HepG2 (cell line): ENCODE results near the gene MOCS1. TPM values are rescaled to one million over a fixed set of nuclear protein-coding genes. Genes with fewer than 3 reads are reported as not detected.

ENCODE experiments used
- ATAC-seq: fragments of 200-7000 bp; cut with Tn5 transposase; 3 replicates; pipeline ENCODE4 v1.9.1; 2020; ENCODE audit warnings: mild to moderate bottlenecking, moderate library complexity
- BruUV-seq: library from RNA; stranded (reverse); fragments of 400-500 nt; replicated peaks from 2 replicates; lab custom pipeline; 2021; lab: Mats Ljungman, UMichigan
- CTCF ChIA-PET: fragments of 300-600 bp; formaldehyde crosslinking; extraction: SDS; loops from one replicate; lab custom pipeline; 2021; ENCODE audit warnings: low total read pairs, inconsistent platforms, low intra/inter-chr PET ratio; lab: Yijun Ruan, JAX
- POLR2A ChIA-PET: fragments of 350-600 bp; sonication (Branson Sonifier 250); formaldehyde crosslinking; loops from one replicate; lab custom pipeline; 2020; ENCODE audit warnings: antibody characterized with exemption, inconsistent platforms; lab: Yijun Ruan, JAX
- DNase-seq: peaks from one replicate; pipeline ENCODE4 v3.0.0-alpha.2; 2015; ENCODE audit warnings: low spot score
- FAIRE-seq: peaks from 3 replicates; lab custom pipeline; 2011; peaks lifted over from hg19 to GRCh38; lab: Jason Lieb, UNC
- H2AFZ ChIP-seq: one replicate; pipeline ENCODE4 v1.6.1; 2011; ENCODE audit warnings: low read length, inconsistent platforms
- H3K27ac ChIP-seq: fragments of 300-600 bp; 3 replicates; pipeline ENCODE4 v1.8.0; 2011; ENCODE audit warnings: mixed run types, mild to moderate bottlenecking, mixed read lengths, low read length, inconsistent platforms; ENCODE audit not compliant: insufficient read depth; ENCODE audit errors: extremely low read length
- H3K27me3 ChIP-seq, 2 experiments: fragments of 200-600 bp in 1 of 2; 2 replicates in 1 of 2; 3 replicates in 1 of 2; pipeline versions ENCODE4 v1.6.0 to v1.8.0; 2011; ENCODE audit warnings: low read length in 2 of 2, mild to moderate bottlenecking in 2 of 2, moderate library complexity in 2 of 2, inconsistent platforms in 1 of 2; ENCODE audit not compliant: insufficient read depth in 2 of 2, control insufficient read depth in 1 of 2
- H3K36me3 ChIP-seq, 2 experiments: fragments of 200-600 bp in 1 of 2; replicated peaks in 1 of 2; 2 replicates in 1 of 2; 3 replicates in 1 of 2; pipeline versions ENCODE4 v1.5.1 to v1.8.0; 2011; ENCODE audit warnings: low read length in 2 of 2, inconsistent platforms in 1 of 2; ENCODE audit not compliant: insufficient read depth in 2 of 2, control insufficient read depth in 1 of 2
- H3K4me1 ChIP-seq: 2 replicates; pipeline ENCODE4 v1.5.1; 2012; ENCODE audit warnings: low read length, inconsistent platforms; ENCODE audit not compliant: insufficient read depth
- H3K4me2 ChIP-seq: 2 replicates; pipeline ENCODE4 v1.6.0; 2011; ENCODE audit warnings: low read depth, low read length, inconsistent platforms
- H3K4me3 ChIP-seq, 3 experiments: fragments of 200-600 bp in 1 of 3; sonication (generic), shearing (Covaris generic) in 1 of 3; replicated peaks in 1 of 3; 2 replicates each; pipeline ENCODE4 v1.5.1; 2011 to 2016; ENCODE audit warnings: low read length in 3 of 3, inconsistent platforms in 2 of 3, low read depth in 2 of 3, mild to moderate bottlenecking in 2 of 3, control low read depth in 1 of 3, mixed read lengths in 1 of 3; ENCODE audit not compliant: insufficient read depth in 1 of 3
- H3K79me2 ChIP-seq: one replicate; pipeline ENCODE4 v1.6.1; 2011; ENCODE audit warnings: low read length, inconsistent platforms; ENCODE audit not compliant: insufficient read depth
- H3K9ac ChIP-seq: 2 replicates; pipeline ENCODE4 v1.6.0; 2011; ENCODE audit warnings: mild to moderate bottlenecking, low read depth, low read length, inconsistent platforms; ENCODE audit not compliant: insufficient read depth
- H3K9me3 ChIP-seq: 2 replicates; pipeline ENCODE4 v1.5.1; 2012; ENCODE audit warnings: mild to moderate bottlenecking, low read length
- H4K20me1 ChIP-seq: 2 replicates; pipeline ENCODE4 v1.6.0; 2011; ENCODE audit warnings: inconsistent platforms, mild to moderate bottlenecking, low read length, moderate library complexity; ENCODE audit not compliant: insufficient read depth
- ATF1 ChIP-seq: IDR thresholded peaks from 2 replicates; pipeline ENCODE4 v1.6.1; 2016; ENCODE audit warnings: mild to moderate bottlenecking, control low read depth
- BORCS8-MEF2B ChIP-seq: sonication (generic); formaldehyde crosslinking; IDR thresholded peaks from 2 replicates; pipeline ENCODE4 v1.8.0; 2022; ENCODE audit warnings: mild to moderate bottlenecking, missing genetic modification reagents
- HES4 ChIP-seq: sonication (generic); formaldehyde crosslinking; IDR thresholded peaks from 2 replicates; pipeline ENCODE4 v1.9.0; 2021; ENCODE audit warnings: mild to moderate bottlenecking, missing genetic modification reagents, borderline replicate concordance
- KAT2B ChIP-seq: fragments of 150-350 bp; IDR thresholded peaks from 2 replicates; pipeline ENCODE4 v1.6.1; 2014; ENCODE audit warnings: low read depth, low read length, borderline replicate concordance
- MEIS2 ChIP-seq: sonication (generic); formaldehyde crosslinking; IDR thresholded peaks from 2 replicates; pipeline ENCODE4 v1.9.0; 2021; ENCODE audit warnings: mild to moderate bottlenecking, missing genetic modification reagents
- MLLT10 ChIP-seq: sonication (generic); formaldehyde crosslinking; IDR thresholded peaks from 2 replicates; pipeline ENCODE4 v1.4.0; 2020; ENCODE audit warnings: missing genetic modification reagents
- NFAT5 ChIP-seq: sonication (generic); formaldehyde crosslinking; IDR thresholded peaks from 2 replicates; pipeline ENCODE4 v1.4.0; 2020; ENCODE audit warnings: missing genetic modification reagents
- NRL ChIP-seq: sonication (generic); formaldehyde crosslinking; IDR thresholded peaks from 2 replicates; pipeline ENCODE4 v1.5.0; 2020; ENCODE audit warnings: missing genetic modification reagents, mild to moderate bottlenecking, moderate library complexity, borderline replicate concordance
- RBFOX2 ChIP-seq: fragments of 200-400 bp; formaldehyde crosslinking; IDR thresholded peaks from 2 replicates; pipeline ENCODE4 v1.6.1; 2017; ENCODE audit warnings: low read depth, mild to moderate bottlenecking, low read length
- SIX1 ChIP-seq: sonication (generic); formaldehyde crosslinking; IDR thresholded peaks from 2 replicates; pipeline ENCODE4 v1.4.0; 2020; ENCODE audit warnings: missing genetic modification reagents, borderline replicate concordance
- SMAD3 ChIP-seq: sonication (generic); formaldehyde crosslinking; IDR thresholded peaks from 2 replicates; pipeline ENCODE4 v1.4.0; 2020; ENCODE audit warnings: missing genetic modification reagents
- TEAD3 ChIP-seq: optimal IDR thresholded peaks from 2 replicates; pipeline ENCODE3; 2016; ENCODE audit warnings: borderline replicate concordance
- XBP1 ChIP-seq: sonication (generic); formaldehyde crosslinking; IDR thresholded peaks from 2 replicates; pipeline ENCODE4 v1.5.0; 2020; ENCODE audit warnings: missing genetic modification reagents
- YEATS4 ChIP-seq: sonication (generic); formaldehyde crosslinking; IDR thresholded peaks from 2 replicates; pipeline ENCODE4 v1.4.0; 2020; ENCODE audit warnings: missing genetic modification reagents, borderline replicate concordance
- ZNF274 ChIP-seq: sonication (generic); formaldehyde crosslinking; IDR thresholded peaks from 2 replicates; pipeline ENCODE4 v1.5.1; 2020; ENCODE audit warnings: mild to moderate bottlenecking, missing genetic modification reagents
- ZNF670 ChIP-seq: sonication (generic); formaldehyde crosslinking; IDR thresholded peaks from 2 replicates; pipeline ENCODE4 v1.8.0; 2022; ENCODE audit warnings: mild to moderate bottlenecking, missing genetic modification reagents, borderline replicate concordance
- WGBS: methylation state at CpG from one replicate; pipeline ENCODE4 v1.1.6; 2017; ENCODE audit warnings: low lambda C conversion rate; 5-methylcytosine and 5-hydroxymethylcytosine counted together
- in situ Hi-C: cut with HindIII; loops from 2 replicates; pipeline ENCODE4 v1.10.0; 2017; ENCODE audit warnings: low pct_unique_long_range_greater_than_20kb; ENCODE audit not compliant: extremely low pct_ligation_motif_present
- intact Hi-C: fragments of 100-400 bp; cut with micrococcal nuclease; formaldehyde crosslinking; loops from one replicate; pipeline ENCODE4 v1.10.0; 2022; ENCODE audit not compliant: unreplicated experiment
- polyA plus RNA-seq, 8 experiments: library from polyadenylated mRNA; depleted of rRNA in 3 of 8; stranded (reverse) in 7 of 8; unstranded in 1 of 8; fragments of >200 nt; fragmentation: Illumina TruSeq in 4 of 8; extraction: Trizol in 4 of 8; gene quantifications; 2 replicates each; pipeline versions ENCODE4 v1.2.1 to v1.2.3, GENCODE V29; 2011 to 2016; ENCODE audit warnings: low read depth in 4 of 8, missing spikeins in 1 of 8, mixed read lengths in 1 of 8; ENCODE audit not compliant: insufficient read depth in 1 of 8
- total RNA-seq, 5 experiments: library from RNA; depleted of rRNA; stranded (reverse); fragments of >200 nt; fragmentation: Illumina TruSeq; extraction: Trizol; gene quantifications; 2 replicates each; pipeline ENCODE4 v1.2.3, GENCODE V29; 2016; ENCODE audit warnings: low read depth in 1 of 5
- TF ChIP-seq, protein P1 (sequence below): sonication (generic); formaldehyde crosslinking; IDR thresholded peaks from 2 replicates; pipeline ENCODE4 v1.5.1; 2020; ENCODE audit warnings: missing genetic modification reagents, mild to moderate bottlenecking, borderline replicate concordance

MOCS1 gene
- total and polyA plus RNA-seq, 2 of the 13 experiments (the other 11 are each of a cell fraction or from before 2014, with no cell fraction given): 5.3 to 11.7 TPM

DNA sequence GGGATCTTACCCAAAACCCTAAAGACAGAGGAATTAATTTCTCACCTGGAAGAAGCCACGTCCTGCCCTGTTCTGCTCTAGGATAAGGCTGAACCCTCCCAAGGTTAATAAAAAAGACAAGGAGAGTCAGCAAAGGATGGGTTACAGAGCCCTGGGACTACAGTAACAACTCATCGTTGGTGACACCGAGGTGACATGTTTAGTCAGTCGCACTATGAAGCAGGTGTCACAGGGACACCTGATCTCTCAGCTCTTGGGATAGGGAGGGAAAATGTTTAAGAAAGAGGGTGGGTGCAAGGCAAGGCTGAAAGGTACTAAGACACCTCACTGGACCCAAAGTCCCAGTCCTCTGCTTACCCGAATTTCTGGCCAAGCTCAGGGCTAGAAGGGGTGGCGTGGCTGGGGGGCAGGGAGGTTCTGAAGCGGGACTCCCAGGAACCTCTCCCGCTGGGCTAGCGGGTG is 562 bp downstream of the MOCS1 start (continued):
- TF ChIP-seq NFAT5 (CRISPR knock-in tag) (no peak), MLLT10 (no peak), RBFOX2 (no peak), TEAD3 (CRISPR knock-in tag) (no peak), SIX1 (no peak), HES4 (CRISPR knock-in tag) (no peak), MEIS2 (CRISPR knock-in tag) (no peak), YEATS4 (CRISPR knock-in tag) (peak; percentile 45; the same call in 1 of the 2 replicates)

- FAIRE-seq (no peak), DNase-seq (no peak), ATAC-seq (no peak)
- Histone ChIP-seq H3K27ac (no peak overlapping the region), H3K4me2 (0 out of 2 replicates have a peak overlapping the region, but pooled peaks have one; percentile 74), H2AFZ (no peak overlapping the region), H4K20me1 (no peaks in the 10 kb centered on the region), H3K79me2 (no peaks in the 10 kb centered on the region), H3K36me3 (no peaks in the 10 kb centered on the region; a peak in 1 of 5 replicates), H3K4me1 (peaks cover 29% of the 10 kb centered on the region), H3K27me3 (0 out of 5 replicates have a peak, but pooled peaks cover 0 to 3% of the 10 kb centered on the region in 2 experiments), H3K9ac (no peak overlapping the region), H3K9me3 (no peaks in the 10 kb centered on the region), H3K4me3 (no peak overlapping the region)
- no peak for TF ChIP-seq SMAD3
- no peak for TF ChIP-seq ATF1 (CRISPR knock-in tag)
- no peak for TF ChIP-seq ZNF274 (CRISPR knock-in tag)
- no peak for TF ChIP-seq ZNF670 (CRISPR knock-in tag)
- TF ChIP-seq, protein P1, sequence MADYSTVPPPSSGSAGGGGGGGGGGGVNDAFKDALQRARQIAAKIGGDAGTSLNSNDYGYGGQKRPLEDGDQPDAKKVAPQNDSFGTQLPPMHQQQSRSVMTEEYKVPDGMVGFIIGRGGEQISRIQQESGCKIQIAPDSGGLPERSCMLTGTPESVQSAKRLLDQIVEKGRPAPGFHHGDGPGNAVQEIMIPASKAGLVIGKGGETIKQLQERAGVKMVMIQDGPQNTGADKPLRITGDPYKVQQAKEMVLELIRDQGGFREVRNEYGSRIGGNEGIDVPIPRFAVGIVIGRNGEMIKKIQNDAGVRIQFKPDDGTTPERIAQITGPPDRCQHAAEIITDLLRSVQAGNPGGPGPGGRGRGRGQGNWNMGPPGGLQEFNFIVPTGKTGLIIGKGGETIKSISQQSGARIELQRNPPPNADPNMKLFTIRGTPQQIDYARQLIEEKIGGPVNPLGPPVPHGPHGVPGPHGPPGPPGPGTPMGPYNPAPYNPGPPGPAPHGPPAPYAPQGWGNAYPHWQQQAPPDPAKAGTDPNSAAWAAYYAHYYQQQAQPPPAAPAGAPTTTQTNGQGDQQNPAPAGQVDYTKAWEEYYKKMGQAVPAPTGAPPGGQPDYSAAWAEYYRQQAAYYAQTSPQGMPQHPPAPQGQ: no peak
- TF ChIP-seq XBP1 (CRISPR knock-in tag): no peak
- no peak for TF ChIP-seq KAT2B
- TF ChIP-seq BORCS8-MEF2B: no peak
- no peak for TF ChIP-seq NRL (CRISPR knock-in tag)
- ChIA-PET CTCF (no interaction called here), POLR2A (no interaction called here)
- intact Hi-C loops (no loop called here), in situ Hi-C loops (no loop called here)
- WGBS: 98% methylated on average over 8 of the region's 8 CpGs
- BruUV-seq: no TSS peak
These were observed 1.8 kb downstream of the MOCS1 start for GRCh38 chr6:39932386-39932910.
